Stimulated activated CD4-positive, alpha-beta T cell treated with anti-CD3 and anti-CD28 coated beads, Interleukin-15, amount 100 ng/mL, for 1 hour (primary cell): ENCODE data around the gene RNF225.
"Not testable (repeated sequence)": the region's sequence is repeated elsewhere in the genome, so short reads cannot be mapped to it uniquely, and the experiment has no call there.

ENCODE experiments used
- DNase-seq, 2 donors: peaks; one replicate each; pipeline ENCODE4 v3.0.0-alpha.2; 2020; ENCODE audit warnings: low read depth in 1 of 2, low spot score in 1 of 2

Gene RNF225

DNA sequence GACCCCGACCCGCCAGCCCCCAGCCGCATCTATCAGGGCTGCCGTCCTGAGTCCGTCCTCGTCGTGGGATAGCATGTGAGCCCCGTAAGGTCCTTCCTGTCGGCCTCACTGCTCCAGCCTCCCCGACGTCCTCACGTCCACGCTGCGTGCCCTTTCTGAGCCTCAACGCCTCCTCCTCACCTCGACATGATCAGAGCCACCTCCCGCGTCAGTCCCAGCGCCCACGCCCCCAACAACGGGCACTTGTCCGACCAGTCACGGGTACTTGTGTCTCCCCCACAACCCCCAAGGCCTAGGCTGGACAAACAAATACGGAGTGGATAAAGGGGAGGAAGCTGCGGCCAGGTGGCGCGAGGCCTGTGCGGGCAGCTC, 33.6 kb upstream of the RNF225 start:
- DNase-seq: peak in 1 of 2 donors; percentile 30

DNA sequence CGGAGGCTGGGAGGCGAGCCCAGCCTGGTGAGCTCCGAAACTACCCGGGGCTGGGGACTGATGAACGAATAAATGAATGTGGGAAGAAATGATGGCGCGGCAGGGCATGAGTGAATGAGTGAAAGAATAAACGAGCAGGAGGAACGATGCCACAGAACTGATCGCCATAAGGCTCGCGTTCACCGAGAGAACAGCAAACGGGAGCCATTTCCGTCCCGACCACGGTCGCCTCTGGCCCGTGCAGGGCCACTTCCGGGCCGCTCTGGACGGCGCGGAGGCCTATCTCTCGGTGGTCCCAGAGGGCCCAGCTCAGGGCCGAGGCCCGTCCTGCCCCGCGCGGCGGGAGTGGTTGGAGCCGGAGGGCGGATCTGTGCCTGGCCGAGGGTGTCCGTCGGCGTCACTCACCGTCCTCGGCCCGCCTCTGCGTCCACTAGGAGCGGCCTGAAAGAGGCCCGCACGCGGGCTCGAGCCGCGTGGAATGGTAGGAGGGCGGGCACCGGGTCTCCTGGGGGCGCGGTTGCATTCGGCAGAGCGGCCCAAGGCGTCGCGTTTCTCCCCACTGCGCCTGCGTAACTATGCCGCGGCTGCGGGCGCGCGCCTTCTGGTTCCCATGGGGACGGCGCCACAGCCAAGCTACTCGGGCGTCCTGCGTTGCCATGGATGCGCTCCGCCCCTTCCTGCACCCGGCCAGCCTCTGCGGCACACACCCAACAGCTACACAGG, 33.0 kb upstream of the RNF225 start, which contains the start of gene ZNF497:
ZNF497 (minus strand) TSS at position 480 of the 723 bp plus-strand sequence. CDS start 5,116 bp downstream, outside the sequence.
- DNase-seq: peak; percentile 95

DNA sequence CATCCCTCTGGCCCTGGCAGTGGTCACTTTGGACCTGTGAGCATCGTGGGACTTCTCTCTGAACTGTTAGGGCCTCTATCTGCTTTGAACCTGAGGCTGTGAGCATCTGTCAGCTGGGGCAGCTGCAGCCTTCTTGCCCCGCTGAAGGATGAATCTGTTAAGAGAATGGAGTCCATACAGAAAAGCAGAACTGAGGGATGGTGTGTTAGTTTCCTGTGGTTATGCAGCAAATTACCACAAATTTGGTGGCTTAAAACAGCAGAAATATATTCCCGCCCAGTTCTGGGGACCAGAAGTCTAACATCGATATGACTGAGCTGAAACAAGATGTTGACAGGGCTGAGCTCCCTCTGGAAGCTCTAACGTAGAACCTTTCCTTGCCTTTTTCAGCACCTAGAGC, 31.3 kb upstream of the RNF225 start:
- DNase-seq: no peak

DNA sequence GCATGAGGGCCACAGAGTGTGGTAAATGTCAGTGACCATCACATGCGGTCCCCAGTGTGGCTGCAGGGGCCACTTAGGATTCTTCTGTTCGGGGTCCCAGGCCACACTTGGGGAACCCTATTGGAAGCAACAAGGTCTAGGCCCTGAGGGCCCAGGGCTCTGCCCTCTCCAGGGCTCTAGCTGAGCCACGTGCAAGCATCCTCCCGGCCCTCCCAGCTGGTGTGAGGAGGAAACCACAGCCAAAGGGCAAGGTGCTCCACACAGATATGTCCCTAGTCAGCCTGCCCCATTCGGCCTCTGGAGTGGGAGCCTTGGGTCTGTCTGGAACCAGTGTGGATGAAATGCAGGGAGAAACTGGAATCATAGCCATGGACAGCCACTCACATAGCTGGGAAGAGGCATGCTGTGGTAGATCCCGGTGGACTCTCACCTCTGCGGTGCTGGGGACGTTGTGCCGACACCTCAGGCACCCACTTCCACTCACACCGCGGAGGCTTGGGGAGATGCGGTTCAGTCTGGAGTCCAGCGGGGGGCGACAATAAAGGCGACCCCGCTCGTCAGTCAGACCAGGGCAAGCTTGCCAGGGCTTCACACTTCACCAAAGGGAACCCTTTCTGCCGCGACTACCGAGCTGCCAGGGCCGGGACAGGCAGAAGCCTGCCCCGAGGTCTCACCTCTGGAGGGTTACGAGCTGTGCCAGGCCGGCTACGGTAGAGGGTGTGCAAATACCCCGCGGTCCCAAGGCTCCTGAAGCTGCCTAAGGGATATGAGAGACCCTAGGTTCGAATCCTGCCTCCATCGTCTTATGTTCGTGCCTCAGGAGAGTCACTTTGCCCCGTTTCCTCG, 28.6 kb upstream of the RNF225 start:
- no peak for DNase-seq

DNA sequence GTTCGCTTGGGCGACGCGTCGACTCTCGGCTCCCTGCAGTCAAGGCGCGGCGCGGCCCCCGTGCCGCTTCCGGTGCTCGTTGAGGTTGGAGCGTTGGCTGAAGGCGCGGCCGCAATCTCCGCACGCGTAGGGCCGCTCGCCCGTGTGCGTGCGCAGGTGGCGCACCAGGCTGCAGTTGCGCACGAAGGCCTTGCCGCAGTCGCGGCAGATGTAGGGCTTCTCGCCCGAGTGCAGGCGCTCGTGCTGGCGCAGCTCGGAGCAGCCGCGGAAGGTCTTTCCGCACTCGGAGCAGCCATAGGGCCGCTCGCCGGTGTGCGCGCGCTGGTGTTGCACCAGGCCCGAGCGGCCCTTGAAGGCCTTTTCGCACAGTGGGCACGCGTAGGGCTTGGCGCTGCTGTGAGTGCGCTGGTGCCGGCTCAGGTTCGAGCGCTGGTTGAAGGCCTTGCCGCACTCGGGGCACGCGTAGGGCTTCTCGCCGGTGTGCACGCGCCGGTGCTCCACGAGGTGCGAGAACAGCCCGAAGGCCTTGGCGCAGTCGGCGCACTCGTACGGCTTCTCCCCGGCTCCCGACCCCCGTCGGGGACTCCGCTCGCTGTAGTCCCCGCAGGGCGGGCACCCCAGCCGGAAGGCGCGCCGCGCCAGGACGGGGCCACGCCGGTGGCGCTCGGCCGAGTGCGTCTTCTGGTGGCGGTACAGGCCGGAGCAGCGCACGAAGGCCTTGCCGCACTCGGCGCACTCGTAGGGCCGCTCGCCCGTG, 27.6 kb upstream of the RNF225 start:
- no peak for DNase-seq

DNA sequence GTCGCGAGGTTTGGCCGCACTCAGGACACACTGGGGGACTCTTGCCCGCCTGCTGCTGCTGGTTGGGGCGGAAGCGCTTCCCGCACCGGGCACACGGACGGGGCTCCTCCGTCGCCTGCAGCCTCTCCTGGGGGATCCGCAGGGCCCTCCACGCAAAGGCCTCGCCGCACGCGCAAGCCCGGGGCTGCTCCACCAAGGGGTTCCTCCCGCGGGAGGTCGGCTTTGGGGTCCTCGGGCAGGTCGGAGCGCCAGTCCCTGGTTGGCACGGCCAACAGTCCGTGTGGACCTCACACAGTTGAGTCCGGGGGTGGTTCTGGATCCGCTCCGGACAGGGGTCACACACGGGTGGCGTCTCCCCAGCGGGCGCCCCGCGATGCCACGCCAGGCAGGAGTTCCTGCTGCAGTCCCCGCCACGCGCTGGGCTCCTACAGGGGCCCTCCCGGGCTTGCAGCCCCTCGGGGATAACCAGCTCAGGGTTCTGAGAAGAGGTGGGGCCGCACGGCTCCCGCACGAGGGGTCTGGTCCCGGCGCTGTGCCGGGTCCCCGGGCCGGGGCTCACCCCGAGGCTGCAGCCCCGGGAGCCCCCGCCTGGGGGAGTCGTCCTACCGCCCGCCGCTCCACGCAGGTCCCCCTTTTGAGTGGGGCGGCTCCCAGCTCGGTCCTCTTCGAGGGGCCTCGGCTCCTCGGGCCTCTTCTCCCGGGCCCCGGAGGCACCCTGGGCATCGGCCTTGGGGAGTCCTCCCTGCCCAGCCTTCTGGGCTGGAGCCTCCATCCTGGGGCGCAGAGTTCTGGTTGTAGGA, 26.7 kb upstream of the RNF225 start:
- DNase-seq: no peak

DNA sequence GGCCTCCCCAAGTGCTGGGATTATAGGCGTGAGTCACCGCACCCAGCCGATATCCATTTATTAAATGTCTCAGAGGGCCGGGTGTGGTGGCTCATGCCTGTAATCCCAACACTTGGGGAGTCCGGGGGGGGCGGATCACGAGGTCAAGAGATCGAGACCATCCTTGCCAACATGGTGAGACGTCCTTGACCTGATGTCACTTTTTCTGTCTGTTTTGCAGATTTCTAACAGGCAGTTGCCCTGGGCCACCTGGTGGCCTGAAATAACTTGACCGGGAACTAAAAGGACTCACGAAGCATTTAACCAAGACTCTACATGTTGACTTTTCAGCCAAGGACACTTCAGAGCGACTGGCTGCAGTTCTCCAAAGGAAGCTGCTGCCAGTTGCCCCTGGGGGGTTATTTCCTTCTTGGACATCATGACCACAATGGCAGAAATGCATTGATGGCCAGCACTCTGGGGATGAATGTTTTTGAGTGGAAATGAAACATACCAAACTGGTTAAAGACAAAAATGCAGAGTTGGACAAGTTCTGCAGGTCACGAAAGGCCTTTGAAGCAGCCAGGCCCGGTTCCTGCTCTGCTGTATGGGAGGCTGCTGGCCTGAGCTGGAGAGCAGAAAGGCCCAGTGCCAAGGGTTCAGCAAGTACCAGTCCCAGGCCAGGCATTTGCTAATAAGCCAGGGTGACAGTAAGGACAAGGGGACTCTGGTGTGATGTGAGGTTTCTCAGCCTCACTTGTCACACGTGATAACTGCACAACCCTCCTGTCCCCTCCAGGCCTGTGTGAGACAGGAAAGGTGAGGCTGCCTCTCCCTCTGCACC, 22.9 kb upstream of the RNF225 start:
- no peak for DNase-seq

DNA sequence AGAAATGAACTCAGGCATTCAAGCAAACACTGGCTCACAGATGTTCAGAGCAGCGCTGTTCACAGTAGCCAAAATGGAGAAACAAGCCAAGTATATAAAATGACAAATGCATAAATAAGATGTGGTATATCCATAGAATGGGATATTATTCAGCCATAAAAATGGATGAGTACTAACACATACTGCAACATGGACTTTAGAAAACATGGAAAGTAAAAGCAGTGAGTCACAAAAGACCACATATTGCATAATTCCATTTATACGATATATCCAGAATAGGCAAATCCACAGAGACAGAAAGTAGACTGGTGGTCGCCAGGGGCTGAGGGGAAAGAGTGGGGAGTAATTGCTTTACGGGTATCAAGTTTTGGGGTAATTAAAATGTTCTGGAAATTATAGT, 21.3 kb upstream of the RNF225 start:
- no peak for DNase-seq

DNA sequence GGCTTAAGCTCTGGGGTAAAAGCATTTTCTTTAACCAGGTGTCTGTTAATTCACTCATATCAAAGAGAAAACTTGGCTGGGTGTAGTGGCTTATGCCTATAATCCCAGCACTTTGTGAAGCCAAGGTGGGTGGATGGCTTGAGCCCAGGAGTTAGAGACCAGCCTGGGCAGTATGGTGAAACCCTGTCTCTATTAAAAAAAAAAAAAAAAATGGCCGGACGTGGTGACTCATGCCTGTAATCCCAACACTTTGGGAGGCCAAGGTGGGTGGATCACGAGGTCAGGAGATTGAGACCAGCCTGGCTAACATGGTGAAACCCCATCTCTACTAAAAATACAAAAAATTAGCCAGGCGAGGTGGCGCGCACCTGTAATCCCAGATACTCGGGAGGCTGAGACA, 18.7 kb upstream of the RNF225 start:
- not testable (repeated sequence) for DNase-seq

DNA sequence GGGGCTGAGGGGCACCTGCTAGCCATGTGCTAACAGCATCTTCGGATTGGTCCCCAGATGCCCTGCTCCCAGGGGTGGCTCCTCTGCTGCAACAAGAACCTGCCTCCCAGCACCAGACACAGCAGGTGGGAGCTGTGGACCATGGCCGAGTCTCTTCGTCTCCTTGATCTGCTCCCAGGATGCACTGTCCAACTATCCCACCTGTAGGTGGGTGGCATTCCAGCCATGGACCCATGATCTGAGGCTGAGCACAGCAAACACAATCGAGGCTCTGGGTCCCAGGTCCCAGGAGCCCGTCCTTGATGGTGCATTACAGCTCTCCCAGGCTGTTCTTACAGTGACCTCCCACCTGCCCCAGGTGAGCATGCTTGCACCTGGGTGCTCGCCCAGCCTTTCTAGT, 16.2 kb upstream of the RNF225 start:
- DNase-seq: no peak

DNA sequence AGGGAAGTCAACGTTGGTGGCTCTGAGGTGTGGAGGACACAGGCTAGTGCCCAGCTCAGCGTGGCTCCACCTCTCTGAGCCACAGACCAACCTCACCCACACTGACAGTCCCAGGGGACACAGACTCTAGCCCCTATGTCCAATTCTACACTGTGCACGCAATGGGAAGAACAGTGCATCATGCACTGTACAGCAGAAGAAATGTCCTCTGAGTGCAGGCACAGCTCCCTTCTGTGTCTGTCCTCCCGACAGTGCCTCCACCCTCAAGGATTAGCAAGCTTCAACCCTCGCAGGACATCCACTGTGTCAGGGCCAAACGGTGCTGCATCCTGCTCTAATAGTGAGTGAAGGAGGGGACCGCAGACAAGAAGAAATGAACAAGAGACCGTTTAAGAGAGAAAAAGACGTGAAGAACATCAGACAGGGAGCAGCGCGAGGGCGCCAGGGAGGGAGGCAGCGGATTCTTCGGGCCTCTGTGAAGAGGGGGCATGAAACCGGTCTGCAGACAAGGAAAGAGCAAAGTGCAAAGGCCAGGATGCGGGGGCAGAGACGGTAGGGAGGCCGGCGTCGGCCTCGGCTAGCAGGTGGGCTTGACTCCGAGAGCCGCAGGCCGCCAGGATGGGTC, 15.3 kb upstream of the RNF225 start:
- DNase-seq: no peak

DNA sequence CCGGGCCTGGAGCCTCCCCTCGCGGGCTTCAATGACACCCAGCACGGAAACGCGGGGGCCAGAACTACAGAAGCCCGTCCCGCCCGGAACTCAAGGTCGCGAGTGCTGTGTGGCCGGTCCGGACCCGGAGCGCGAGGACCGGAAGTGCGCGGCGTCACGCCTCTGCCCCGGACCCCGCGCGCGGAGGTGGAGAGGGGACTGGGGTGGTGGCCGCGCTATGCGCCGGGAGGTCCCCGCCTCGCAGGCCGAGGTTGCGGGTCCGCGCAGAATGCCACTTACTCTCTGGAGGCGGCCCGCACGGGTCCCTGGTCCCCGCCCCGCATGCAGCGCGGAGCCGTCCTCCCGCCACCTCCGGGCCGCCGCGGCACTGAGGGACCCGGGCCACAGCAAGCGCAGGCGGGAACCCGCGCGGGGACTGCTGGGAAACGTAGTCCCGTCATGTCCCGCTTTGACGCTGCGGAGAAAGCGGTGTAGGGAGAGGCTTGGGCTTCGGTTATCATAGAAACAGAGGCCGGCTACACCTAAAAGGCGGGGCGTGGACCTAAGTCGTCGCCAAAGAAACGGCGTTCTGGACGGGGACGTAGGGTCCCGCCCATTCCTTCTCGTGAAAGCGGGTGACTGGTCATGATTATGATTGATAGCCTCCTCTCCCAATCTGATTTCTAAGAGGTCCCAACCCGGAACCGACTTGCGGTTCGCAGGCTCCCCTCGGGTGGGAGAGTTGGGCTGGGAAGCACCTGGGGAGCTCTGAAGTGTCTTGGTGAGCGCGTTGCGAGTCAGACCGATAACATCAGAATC, 14.6 kb upstream of the RNF225 start, which contains the start of gene ZNF837:
ZNF837 (minus strand) TSS at position 369 of the 798 bp plus-strand sequence. CDS start 11,698 bp downstream, outside the sequence.
- peak; percentile 90 to 96 for DNase-seq

DNA sequence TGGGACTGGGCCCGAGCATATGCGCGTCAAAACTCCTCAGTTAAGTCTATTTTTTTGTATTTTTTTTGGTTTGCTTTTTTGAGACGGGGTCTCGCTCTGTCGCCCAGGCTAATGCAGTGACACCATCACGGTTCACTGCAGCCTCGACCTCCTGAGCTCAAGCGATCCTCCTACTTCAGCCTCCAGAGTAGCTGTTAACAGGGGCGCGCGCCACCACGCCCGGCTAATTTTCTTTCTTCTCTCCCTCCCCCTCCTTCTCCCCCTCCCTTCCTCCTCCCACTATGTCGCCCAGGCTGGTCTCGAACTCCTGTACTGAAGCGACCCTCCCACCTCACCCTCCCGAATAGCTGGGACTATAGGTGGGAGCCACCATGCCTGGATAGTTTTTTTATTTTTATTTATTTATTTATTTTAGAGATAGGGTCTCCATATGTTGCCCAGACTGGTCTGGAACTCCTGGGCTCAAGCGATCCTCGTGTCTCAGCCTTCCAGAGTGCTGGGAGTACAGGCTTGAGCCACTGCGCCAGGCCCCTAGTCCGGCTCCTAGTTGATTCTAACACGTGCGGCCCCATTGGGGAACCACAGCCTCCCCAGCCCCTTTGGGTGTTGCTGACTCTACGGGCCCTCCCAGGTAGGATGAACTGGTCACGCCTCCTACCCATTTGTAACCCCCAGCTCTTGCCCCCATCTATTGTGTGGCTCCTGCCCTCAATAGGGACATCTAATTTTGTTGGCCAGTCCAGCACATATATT, 13.8 kb upstream of the RNF225 start:
- no peak for DNase-seq

DNA sequence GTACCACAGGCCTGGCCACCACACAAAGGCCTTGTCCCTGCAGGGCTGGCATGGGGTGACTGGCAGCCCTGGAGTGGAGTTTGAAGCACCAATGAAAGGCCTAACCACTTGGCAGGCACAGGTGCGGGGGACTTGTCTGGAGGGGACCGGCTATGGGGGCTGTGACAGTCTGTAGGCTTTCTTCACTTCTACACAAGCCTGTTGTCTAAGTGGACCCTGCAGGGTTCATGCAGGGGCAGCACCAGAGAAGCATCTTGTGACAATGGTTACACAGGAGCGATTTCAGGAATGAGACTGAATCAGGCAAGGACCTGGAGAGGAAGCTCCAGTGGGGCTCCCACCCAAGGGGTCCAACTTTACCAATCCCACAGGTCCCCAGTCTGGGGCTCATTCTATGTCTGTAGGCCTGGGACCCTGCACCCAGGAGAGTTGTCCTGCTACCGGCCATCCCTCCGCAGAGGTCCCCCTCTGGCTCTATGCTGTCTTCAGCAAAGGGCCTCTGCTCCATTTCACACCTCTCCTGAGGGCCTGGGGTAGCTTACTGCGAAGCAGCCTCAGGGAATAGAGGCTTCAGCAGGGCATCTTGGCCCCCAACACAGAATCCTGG, 12.4 kb upstream of the RNF225 start:
- DNase-seq: no peak

DNA sequence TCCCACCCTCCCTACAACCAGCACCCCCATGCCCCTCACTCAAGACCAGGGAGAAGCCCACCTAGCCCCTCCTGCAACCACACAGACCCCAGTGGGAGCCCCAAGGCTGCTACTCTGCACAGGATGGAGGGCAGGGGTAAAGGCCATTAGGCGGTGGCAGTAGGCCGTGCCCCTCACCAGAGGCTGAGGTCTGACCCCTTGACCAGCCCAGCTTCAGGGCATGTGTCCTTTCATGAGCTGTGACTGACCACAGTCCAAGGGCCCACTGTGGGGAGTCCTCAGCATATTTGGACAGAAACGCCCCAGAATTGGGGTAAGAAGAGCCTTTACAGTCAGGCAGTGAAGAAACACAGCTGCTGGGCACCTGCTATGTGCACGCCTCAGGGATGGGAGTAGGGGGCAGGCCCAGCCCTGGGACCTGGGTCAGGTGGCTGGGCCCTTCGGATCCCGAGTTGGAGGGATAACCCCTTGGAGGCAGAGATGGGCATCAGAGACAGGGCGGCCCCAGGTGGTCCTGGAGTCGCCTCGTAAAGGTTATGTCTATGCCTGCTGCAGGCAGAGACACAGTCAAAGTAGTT, 10.1 kb upstream of the RNF225 start:
- no peak for DNase-seq

DNA sequence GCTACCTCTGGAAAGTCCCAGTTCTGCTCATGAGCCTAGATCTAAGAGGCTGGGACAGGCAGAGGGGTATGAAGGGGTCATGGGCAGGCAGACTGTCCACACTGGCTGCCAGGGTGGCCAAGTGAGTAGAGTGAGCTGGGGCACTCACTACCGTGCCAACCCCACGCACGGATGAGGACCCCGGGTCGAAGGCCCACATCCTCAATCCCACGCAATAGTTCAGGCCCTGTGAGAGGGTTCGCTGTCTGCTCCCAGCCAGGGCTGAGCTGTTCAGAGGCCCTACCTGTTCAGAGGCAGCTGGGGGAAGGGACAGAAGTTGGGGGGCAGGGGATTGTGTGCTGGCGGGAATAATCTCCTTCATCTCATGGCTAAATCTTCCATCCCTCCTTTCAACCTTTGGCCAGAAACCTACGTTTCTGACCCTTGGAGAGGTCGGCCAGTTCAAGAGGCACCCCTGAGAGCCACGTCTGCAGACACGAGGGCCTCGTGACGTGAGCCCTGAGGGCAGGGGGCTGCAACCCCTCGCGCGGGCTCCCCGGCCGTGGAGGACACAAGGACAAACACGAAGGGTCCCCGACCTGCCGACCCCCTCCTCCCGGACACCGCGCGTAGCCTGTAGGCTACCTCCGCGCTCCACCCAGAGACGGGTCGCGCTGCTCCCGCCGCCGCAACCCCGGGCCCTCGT, 9.4 kb upstream of the RNF225 start:
- no peak for DNase-seq
